Measurements from ENCODE around the gene SHC3.

SHC3 gene

GRCh38 chr9:89021154-89021803 is 157.3 kb downstream of the SHC3 start:
- intact Hi-C loops (cut with DNase I; ENCODE audit: low total_unique reads), result no loop called here
- Histone ChIP-seq H3K4me3 (no peak overlapping the region), H3K4me1 (peaks cover 0 to 23% (median 11%) of the 10 kb centered on the region in 4 donors), H3K27ac (peak overlapping the region; percentile 1 to 35), H3K36me3 (no peaks in the 10 kb centered on the region), H3K9me3 (no peaks in the 10 kb centered on the region), H3K27me3 (no peaks in the 10 kb centered on the region)
- DNase-seq, result peak; percentile 72 to 75
- no peak for TF ChIP-seq CTCF (IDR thresholded peaks at IDR 0.05)

GRCh38 chr9:89020754-89021153 is 157.9 kb downstream of the SHC3 start:
- Histone ChIP-seq H3K4me3 (no peak overlapping the region), H3K9me3 (no peaks in the 10 kb centered on the region), H3K4me1 (peaks cover 0 to 23% (median 11%) of the 10 kb centered on the region in 4 donors), H3K36me3 (no peaks in the 10 kb centered on the region), H3K27ac (no peak overlapping the region), H3K27me3 (no peaks in the 10 kb centered on the region)
- intact Hi-C loops (cut with DNase I; ENCODE audit: low total_unique reads), result no loop called here
- TF ChIP-seq CTCF (IDR thresholded peaks at IDR 0.05), result no peak
- peak in 1 of 2 donors; percentile 59 for DNase-seq

- no peaks in the 10 kb centered on the region for H3K9me3 ChIP-seq
- H3K4me3 ChIP-seq, result no peak overlapping the region
- H3K27me3 ChIP-seq, result peaks cover 0 to 5% of the 10 kb centered on the region in 2 donors
- no peak overlapping the region for H3K27ac ChIP-seq
- intact Hi-C loops (cut with DNase I; ENCODE audit: low total_unique reads), result no loop called here
- no peak for TF ChIP-seq CTCF (IDR thresholded peaks at IDR 0.05)
- no peak for DNase-seq
- peaks cover 0 to 2% (median 0%) of the 10 kb centered on the region in 4 donors for H3K4me1 ChIP-seq
- H3K36me3 ChIP-seq, result no peaks in the 10 kb centered on the region
Observed at GRCh38 chr9:89015336-89015735, 163.3 kb downstream of the SHC3 start.

- H3K4me3 ChIP-seq, result no peak overlapping the region
- no peak for TF ChIP-seq CTCF (IDR thresholded peaks at IDR 0.05)
- no peaks in the 10 kb centered on the region for H3K9me3 ChIP-seq
- H3K4me1 ChIP-seq, result no peaks in the 10 kb centered on the region
- DNase-seq, result peak in 1 of 2 donors; percentile 41
- H3K27ac ChIP-seq, result no peak overlapping the region
- intact Hi-C loops (cut with DNase I; ENCODE audit: low total_unique reads), result no loop called here
- no peaks in the 10 kb centered on the region for H3K36me3 ChIP-seq
- H3K27me3 ChIP-seq, result peaks cover 0 to 5% of the 10 kb centered on the region in 2 donors
Observed at GRCh38 chr9:89014153-89014552, 164.5 kb downstream of the SHC3 start.

GRCh38 chr9:89013660-89014059 is 165.0 kb downstream of the SHC3 start:
- H3K36me3 ChIP-seq, result no peaks in the 10 kb centered on the region
- TF ChIP-seq CTCF (IDR thresholded peaks at IDR 0.05), result no peak
- H3K27ac ChIP-seq, result no peak overlapping the region
- H3K27me3 ChIP-seq, result peaks cover 0 to 5% of the 10 kb centered on the region in 2 donors
- no peaks in the 10 kb centered on the region for H3K4me1 ChIP-seq
- intact Hi-C loops (cut with DNase I; ENCODE audit: low total_unique reads), result no loop called here
- no peak overlapping the region for H3K4me3 ChIP-seq
- no peaks in the 10 kb centered on the region for H3K9me3 ChIP-seq
- DNase-seq, result no peak

All from tibial artery (tissue), 4 donors.